Measurements from ENCODE around the gene PPIC. TPM values are rescaled to one million over a fixed set of nuclear protein-coding genes. Genes with fewer than 3 reads are reported as not detected.

PPIC gene
- total and polyA plus RNA-seq, 2 experiments from 2014 or later: 91.0 to 233 TPM

DNA sequence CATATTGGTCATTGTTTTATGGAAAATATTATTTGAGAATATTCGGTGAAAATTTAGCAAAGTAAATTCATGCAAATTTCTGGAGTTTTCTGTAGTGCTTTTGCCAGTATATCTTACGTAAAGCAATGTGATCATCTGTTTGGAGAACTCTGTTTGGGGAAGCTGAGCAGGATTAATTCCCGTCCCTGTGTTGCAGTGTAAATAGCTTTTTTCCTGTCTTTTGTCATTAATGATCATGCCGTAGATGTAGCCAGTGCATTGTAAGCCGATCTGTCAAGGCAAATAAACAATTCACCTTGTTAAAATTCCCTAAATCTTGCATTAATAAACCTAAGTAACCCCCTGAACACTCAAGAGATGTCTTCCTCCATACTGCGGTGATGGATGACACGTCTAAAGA is 39.2 kb downstream of the PPIC start:
- no peak for DNase-seq (ENCODE audit: low spot score)
- no peaks in the 10 kb centered on the region for H3K4me1 ChIP-seq (ENCODE audit: insufficient read depth)
- H3K36me3 ChIP-seq (replicated peaks; ENCODE audit: insufficient read depth, low read depth): no peaks in the 10 kb centered on the region
- H3K79me2 ChIP-seq: no peaks in the 10 kb centered on the region
- no peak overlapping the region for H3K4me2 ChIP-seq
- H3K4me3 ChIP-seq: no peak overlapping the region
- no peak overlapping the region for H2AFZ ChIP-seq
- no peaks in the 10 kb centered on the region for H3K27me3 ChIP-seq
- 36% methylated on average over 7 of the region's 7 CpGs for WGBS (ENCODE audit: low lambda C conversion rate, missing lambda C conversion rate)
- no peak for TF ChIP-seq EZH2phosphoT487 (IDR thresholded peaks at IDR 0.05; ENCODE audit: low read depth, severe bottlenecking, unreplicated experiment)
- TF ChIP-seq CTCF (IDR thresholded peaks at IDR 0.05; ENCODE audit: poor library complexity): no peak
- no peak for TF ChIP-seq EZH2 (IDR thresholded peaks at IDR 0.05; ENCODE audit: borderline replicate concordance)
- H3K27ac ChIP-seq: no peak overlapping the region
- H3K9me3 ChIP-seq (ENCODE audit: low read depth): no peaks in the 10 kb centered on the region
- no peaks in the 10 kb centered on the region for H3K9me2 ChIP-seq (replicated peaks; ENCODE audit: insufficient read depth)
- H4K20me1 ChIP-seq (ENCODE audit: insufficient read depth, poor library complexity, severe bottlenecking): no peaks in the 10 kb centered on the region

GRCh38 chr5:122996091-122996490 is 40.4 kb downstream of the PPIC start:
- Histone ChIP-seq H3K4me3 (no peak overlapping the region), H3K36me3 (replicated peaks; ENCODE audit: insufficient read depth, low read depth) (no peaks in the 10 kb centered on the region), H3K4me2 (no peak overlapping the region), H4K20me1 (ENCODE audit: insufficient read depth, poor library complexity, severe bottlenecking) (no peaks in the 10 kb centered on the region), H3K4me1 (ENCODE audit: insufficient read depth) (no peaks in the 10 kb centered on the region), H3K9me3 (ENCODE audit: low read depth) (no peaks in the 10 kb centered on the region), H3K9me2 (replicated peaks; ENCODE audit: insufficient read depth) (no peaks in the 10 kb centered on the region), H3K27ac (no peak overlapping the region), H2AFZ (no peak overlapping the region), H3K79me2 (no peaks in the 10 kb centered on the region), H3K27me3 (no peaks in the 10 kb centered on the region)
- WGBS (ENCODE audit: low lambda C conversion rate, missing lambda C conversion rate): 89% methylated on average over 3 of the region's 3 CpGs
- DNase-seq (ENCODE audit: low spot score): no peak
- TF ChIP-seq EZH2 (IDR thresholded peaks at IDR 0.05; ENCODE audit: borderline replicate concordance) (no peak), EZH2phosphoT487 (IDR thresholded peaks at IDR 0.05; ENCODE audit: low read depth, severe bottlenecking, unreplicated experiment) (no peak), CTCF (IDR thresholded peaks at IDR 0.05; ENCODE audit: poor library complexity) (no peak)

GRCh38 chr5:122985954-122986721 is 50.4 kb downstream of the PPIC start:
- H3K36me3 ChIP-seq (replicated peaks; ENCODE audit: insufficient read depth, low read depth): no peaks in the 10 kb centered on the region
- WGBS (ENCODE audit: low lambda C conversion rate, missing lambda C conversion rate): 98% methylated on average over 2 of the region's 2 CpGs
- peaks cover 5% of the 10 kb centered on the region for H3K79me2 ChIP-seq
- DNase-seq (ENCODE audit: low spot score): no peak
- H4K20me1 ChIP-seq (ENCODE audit: insufficient read depth, poor library complexity, severe bottlenecking): no peaks in the 10 kb centered on the region
- no peaks in the 10 kb centered on the region for H3K9me3 ChIP-seq (ENCODE audit: low read depth)
- no peaks in the 10 kb centered on the region for H3K9me2 ChIP-seq (replicated peaks; ENCODE audit: insufficient read depth)
- no peak overlapping the region for H3K4me3 ChIP-seq
- H3K27me3 ChIP-seq: no peaks in the 10 kb centered on the region
- H3K4me1 ChIP-seq (ENCODE audit: insufficient read depth): no peaks in the 10 kb centered on the region
- no peak overlapping the region for H2AFZ ChIP-seq
- TF ChIP-seq EZH2 (IDR thresholded peaks at IDR 0.05; ENCODE audit: borderline replicate concordance) (no peak), CTCF (IDR thresholded peaks at IDR 0.05; ENCODE audit: poor library complexity) (no peak), EZH2phosphoT487 (IDR thresholded peaks at IDR 0.05; ENCODE audit: low read depth, severe bottlenecking, unreplicated experiment) (no peak)
- no peak overlapping the region for H3K27ac ChIP-seq
- no peak overlapping the region for H3K4me2 ChIP-seq
